NCI-H2107 treated with DMSO at 0.1 percent for 48 hours (cell line): ENCODE measurements around the gene CPT1C.

Source experiments
- DNase-seq: peaks from one replicate; lab custom pipeline; 2025; ENCODE audit not compliant: unreplicated experiment; lab: John Stamatoyannopoulos, UW

CPT1C gene

DNA sequence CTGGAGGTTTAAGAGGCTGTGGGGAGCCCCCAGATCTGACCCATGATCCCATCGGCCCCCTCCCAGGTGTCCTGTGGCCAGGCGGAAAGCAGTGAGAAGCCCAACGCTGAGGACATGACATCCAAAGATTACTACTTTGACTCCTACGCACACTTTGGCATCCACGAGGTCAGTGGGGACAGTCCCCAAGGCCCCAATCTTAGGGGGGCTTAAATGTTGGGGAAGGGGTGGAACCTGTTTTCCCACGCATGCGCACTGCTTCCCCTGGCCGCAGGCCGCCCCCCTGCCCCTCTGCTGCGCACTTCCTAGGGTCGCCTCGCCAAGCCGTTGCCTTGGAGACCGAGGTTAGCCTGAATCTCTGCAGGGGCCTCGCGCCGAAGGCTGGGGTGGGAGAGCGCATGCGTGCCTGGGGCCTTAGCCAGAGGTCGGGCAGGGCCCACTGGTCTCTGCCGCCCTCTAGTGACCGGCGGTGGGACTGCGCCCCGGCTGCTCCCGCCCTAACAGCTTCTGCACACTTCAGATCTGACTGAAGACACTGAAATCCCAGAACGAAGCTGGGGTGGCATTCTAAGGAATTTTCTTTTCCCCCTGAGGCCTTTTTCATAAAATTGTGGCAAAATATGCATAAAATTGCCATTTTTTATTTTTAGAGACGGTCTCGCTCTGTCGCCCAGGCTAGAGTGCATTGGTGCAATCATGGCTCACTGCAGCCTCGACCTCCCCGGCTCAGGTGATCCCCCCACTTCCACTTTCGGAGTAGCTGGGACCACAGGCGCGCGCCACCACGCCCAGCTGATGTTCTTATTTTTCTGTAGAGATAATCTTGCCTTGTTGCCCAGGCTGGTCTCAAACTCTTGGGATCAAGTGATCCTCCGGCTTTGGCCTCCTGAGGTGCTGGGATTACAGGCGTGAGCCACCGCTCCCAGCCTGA is 10.2 kb upstream of the CPT1C start:
- DNase-seq = peak; percentile 83

DNA sequence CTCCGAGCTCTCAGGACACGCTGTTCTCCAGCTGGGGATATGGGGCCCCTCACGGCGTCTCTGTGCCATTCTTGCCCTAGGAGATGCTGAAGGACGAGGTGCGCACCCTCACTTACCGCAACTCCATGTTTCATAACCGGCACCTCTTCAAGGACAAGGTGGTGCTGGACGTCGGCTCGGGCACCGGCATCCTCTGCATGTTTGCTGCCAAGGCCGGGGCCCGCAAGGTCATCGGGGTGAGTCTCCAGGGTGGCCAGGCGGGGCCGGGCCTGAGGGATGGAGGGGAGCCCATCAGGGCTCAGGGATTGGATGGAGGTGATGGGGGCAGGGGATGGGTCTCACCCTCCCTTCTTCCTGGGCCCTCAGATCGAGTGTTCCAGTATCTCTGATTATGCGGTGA is 9.1 kb upstream of the CPT1C start:
- no peak for DNase-seq

DNA sequence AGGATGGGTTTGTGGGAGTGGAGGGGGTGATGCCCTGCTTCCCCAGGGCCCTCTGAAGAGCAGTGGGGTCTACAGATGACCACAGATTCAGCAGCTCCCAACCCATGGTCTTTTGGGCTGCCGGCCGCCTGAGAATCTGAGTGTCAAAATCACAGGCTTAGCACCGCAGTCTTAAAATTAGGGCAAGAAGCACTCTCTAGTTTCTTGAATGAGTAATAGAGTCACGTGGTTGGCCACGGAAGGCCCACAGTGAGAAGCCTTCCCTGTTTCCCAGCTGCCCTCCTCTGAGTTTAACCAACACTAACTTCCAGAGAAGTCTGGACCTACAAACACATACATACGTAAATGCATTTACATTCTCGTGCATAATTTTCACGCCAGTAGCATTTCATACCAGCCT is 8.6 kb upstream of the CPT1C start:
- no peak for DNase-seq

DNA sequence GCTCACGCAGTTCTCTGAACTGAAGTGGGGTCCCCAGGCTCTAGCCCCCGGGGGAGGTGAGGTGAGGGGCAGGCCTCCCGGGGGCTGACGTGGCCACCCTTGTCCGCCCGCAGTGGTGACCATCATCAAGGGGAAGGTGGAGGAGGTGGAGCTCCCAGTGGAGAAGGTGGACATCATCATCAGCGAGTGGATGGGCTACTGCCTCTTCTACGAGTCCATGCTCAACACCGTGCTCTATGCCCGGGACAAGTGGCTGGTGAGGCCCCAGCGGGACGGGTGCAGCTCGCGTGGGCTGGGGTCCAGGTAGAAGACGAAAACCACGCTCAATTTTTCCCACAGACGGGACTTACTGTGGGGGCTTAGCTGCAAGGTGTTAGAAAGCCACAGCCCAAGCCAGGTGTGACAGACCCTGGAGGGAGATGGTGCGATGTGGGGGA is 7.1 kb upstream of the CPT1C start:
- no peak for DNase-seq

DNA sequence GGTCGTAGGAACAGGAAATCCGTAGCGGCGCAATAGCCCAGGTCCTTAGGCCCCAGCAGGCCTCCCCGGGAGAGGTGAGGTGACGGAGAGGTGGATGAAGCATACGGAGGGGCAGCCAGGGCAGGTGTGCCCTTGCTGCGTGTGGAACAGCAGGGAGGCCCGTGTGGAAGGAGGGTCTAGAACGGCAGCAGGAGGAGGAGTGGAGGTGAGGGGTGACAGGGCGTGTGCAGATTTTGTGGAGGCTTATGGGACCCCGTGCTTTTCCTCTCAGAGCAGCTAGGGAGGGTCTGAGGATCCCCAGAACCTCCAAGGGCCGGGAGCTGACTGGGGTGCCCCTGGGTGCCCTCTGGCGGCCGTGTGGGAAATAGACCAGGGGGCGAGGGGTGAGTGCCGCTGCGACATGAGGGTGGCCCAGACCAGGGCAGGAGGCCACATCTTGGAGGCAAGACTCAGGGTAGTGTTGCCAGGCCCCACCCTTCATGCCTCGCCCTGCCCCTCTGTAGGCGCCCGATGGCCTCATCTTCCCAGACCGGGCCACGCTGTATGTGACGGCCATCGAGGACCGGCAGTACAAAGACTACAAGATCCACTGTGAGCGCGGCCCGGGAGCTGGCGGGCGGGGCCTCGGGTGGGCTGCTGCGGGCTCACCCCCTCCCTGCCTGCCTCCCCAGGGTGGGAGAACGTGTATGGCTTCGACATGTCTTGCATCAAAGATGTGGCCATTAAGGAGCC is 6.5 kb upstream of the CPT1C start:
- DNase-seq = no peak

DNA sequence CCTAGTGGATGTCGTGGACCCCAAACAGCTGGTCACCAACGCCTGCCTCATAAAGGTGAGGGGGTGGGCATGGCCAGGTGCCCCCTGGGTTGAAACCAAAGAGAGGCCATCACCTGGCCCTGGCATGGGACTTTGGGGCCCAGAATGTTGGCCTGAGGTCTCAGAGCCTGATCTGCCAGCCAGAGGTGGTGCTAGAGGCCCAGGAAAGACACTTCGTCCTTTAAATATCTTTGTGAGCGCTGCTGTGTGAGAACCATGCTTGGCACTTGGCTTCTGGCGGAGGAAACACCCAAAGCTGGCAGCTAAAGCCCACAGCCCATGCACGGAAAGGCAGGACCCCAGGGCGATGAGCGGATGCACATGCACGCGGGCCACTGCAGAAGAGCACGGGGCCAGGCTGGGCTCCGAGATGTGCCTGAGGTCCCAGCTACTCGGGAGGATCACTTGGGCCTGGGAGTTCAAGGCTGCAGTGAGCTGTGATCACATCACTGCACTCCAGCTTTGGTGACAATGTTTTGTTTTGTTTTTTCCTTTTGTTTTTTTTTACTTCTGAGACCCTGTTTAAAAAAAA is 5.8 kb upstream of the CPT1C start:
- no peak for DNase-seq

DNA sequence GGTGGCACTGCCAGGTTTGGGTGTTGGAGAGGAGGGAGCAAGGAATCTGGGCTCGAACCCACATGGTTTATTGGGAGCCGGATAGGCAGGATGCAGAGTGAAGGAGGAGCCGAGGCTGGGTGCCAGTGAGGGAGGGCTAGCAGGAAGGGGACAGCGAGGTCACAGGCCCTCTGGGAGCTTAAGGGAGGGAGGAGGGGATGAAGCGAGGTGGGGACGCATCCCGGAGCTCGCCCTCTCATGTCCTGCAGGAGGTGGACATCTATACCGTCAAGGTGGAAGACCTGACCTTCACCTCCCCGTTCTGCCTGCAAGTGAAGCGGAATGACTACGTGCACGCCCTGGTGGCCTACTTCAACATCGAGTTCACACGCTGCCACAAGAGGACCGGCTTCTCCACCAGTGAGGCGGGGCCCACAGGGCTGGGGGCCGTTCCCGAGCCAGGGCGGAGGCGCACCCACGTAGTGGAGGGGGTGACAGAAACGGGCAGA is 5.0 kb upstream of the CPT1C start:
- DNase-seq = no peak

DNA sequence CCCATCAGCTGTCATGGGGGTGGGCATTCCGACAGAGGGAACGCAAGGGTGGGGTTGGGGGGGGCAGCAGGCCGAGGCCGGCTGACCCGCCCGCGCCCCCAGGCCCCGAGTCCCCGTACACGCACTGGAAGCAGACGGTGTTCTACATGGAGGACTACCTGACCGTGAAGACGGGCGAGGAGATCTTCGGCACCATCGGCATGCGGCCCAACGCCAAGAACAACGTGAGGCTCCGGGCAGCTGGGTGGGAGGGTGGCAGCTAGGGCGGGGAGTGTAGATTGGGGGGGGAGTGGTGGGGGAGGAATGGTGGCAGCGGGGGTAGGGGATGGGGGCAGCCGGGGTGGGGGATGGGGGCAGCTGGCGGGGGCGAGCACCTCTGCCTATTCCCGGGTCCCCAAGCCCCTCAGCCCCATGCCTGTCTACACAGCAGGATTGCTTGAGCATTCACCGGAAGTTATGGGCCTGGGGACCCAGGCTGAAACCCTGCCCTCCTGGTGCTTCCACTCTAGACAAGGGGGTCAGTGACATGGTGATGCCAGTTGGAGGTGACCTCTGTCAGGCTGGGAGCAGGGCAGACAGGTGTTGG is 4.3 kb upstream of the CPT1C start:
- DNase-seq = no peak

DNA sequence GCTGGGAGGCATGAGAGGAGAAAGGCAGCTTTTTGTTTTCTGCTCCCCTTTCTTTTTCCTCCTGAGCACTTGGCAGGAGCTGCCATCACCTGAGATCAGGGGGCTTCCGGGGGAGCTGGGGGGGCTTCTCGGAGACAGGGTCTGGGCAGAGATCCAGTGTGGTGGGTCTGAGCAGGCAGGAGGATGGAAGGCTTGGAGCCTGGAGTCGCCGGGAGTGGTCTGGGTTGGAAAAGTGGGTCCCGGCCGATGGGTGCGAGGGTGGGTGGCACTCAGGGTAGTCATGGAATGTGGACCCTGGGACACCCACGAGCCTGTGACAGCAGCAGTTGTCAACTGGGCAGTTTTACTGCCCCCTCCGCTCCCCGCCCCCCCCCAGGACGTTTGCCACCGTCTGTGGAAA is 3.8 kb upstream of the CPT1C start:
- no peak for DNase-seq

DNA sequence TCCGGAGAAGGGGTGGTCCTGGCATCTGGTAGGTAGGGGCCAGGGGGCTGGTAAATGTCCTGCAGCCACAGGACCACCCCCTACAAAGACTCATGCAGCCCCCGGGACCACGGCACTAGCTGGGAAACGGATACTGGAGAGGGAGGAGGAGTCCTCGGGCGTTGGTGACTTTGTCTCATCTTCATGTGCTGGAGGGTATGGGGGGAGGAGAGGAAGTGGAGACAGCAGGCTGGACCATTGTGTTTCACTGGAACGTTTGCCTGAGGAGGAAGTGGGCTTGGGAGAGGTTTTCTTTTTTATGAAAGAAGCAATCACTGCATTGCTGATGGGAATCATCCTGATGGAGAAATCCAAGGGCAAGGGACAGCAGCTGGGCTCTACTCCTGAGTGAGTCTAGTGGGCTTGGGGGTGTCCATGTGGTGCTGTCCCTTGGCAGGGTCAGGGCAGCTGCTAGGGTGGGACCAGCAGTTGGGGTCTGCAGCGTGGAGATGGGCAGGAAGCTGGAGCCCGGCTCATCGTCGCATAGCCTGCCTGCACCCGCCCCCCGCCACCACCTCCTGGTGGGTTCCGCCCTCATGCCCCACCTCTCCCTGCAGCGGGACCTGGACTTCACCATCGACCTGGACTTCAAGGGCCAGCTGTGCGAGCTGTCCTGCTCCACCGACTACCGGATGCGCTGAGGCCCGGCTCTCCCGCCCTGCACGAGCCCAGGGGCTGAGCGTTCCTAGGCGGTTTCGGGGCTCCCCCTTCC is 3.2 kb upstream of the CPT1C start:
- no peak for DNase-seq

DNA sequence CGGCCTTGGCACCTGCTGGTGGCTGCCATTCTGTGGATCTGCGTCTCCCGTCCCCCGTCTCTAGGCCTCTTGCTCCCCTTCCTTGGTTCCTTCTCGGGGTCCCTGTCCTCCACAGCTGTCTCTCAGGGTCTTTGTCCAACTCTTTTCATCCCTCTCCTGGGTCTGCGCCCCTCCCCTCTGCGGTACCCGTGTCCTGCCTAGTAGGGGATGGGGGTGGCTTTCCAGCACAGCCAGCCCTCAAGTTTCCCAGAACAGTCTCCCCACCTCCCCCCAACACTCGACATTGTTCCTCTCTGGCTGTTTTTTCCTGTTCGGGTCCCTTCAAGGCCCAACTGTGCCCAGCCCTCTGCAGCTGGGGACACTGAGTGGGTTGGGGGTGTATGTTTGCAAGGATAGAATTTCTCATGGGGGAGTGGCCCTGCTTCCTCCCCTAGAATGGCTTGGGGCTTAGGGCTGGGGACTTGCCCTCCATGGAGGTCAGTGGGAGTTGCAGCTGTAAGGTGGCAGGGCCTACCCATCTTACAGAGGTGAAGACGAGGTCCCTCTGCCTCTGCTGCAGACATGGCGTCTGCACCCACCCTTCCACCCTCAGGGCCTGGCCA is 2.3 kb upstream of the CPT1C start:
- DNase-seq = no peak

DNA sequence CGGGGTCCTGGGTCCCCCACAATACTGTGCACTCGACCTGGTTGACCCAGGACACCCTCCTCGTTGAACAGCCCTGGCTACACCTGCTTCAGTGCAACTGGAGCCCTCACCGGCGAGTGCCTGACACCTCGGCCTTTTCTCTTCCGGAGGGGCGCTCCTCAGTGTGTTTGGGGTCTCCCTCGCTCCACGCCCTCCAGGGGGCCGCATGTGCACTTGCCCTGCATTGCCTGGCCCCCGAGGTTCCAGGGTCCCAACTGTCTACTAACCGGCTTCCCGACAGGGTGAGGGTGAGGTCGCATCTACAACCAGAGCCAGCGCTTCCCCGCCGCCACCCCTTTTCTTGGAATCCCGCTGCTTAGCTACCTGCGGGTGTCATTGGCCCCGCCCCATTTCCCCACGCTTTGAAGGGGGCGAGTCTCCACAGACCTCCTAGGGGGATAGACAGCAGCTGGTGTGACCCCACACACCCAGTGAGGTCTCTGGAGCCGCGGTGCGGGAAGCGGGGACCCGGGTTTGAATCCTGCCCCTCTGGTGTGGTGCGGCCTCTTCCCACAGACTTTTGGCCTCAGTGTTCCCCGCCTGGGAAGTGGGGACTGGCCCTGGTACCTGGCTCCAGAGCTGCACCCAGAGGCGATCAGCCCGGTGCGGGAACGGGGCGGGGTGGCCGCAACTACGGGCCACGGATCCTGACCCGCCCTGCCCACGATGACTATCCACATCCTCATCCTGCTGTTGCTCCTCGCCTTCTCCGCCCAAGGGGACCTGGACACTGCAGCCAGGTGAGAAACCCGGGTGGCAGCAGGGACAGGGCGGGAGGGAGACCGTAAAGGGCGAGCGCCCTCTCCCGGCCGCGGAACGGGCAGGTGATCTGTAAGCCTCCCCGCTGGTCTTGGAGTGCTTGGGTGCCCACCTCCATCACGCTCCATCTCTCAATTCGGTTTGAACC is 1.5 kb upstream of the CPT1C start, which contains the start of gene ADM5:
ADM5 (plus strand) TSS at position 462 of the 946 bp plus-strand sequence; CDS start at position 706, 244 bp downstream.
- DNase-seq = peak; percentile 42

DNA sequence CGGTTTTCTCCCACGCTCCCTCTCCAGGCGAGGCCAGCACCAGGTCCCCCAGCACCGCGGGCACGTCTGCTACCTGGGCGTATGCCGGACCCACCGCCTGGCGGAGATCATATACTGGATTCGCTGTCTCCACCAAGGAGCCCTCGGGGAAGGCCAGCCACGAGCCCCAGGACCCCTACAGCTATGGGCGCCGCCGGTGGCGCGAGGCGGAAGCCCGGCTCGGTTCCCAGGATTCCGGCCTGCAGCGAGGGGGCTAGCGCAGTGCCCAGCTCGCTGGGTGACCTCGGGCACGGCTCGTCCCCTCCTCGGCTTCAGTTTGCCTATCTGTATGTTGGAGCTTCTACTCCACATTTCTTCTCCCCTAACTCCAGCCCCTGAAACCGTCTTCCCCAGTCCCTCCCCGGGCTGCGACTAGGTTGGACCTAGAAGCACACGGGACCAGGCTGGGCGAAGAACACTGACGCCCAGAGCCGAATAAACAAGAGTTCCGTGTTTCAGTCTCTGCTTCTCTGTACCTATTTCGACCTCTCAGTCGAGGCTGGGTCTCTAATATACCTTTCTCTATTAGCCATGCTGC is 749 bp upstream of the CPT1C start:
- peak; percentile 25 for DNase-seq

DNA sequence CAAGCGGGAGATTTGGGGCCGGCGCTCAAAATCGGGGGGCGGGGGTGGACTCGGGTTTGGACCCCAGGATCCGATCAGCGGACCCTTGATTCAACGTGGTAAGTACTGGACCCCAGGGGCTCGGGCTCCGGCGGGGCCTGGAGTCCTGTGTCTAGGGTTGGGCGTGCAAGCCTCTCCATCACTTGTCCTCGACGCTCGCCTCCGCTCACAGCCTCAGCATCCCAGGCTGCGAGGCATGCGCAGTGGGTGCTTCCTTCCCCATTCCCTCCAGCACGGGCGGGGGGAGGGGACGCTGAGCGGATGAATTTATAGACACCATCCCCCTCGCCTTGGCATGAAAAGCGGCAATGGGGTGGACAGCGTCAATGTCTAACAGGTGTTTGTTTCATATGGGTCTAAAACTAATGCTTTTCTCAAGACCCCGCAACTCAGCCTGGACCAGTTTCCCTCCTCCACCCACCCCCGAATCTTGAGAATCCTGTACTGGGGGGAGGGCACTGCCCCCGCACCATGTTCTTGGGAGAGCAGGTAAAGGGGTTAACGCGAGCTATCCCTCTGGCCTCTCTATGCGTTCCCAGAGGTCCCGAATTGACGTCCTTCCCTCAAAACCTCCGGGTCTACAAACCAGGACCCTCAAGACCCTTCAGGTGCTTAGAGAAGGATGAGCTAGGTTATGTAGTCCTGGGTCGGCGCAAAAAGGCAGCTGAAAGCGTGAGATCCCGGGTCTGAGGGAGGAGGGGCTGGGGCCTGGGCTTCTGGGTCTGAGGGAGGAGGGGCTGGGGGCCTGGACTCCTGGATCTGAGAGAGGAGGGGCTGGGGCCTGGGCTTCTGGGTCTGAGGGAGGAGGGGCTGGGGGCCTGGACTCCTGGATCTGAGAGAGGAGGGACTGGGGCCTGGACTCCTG is 579 bp downstream of the CPT1C start:
- DNase-seq = peak; percentile 57

DNA sequence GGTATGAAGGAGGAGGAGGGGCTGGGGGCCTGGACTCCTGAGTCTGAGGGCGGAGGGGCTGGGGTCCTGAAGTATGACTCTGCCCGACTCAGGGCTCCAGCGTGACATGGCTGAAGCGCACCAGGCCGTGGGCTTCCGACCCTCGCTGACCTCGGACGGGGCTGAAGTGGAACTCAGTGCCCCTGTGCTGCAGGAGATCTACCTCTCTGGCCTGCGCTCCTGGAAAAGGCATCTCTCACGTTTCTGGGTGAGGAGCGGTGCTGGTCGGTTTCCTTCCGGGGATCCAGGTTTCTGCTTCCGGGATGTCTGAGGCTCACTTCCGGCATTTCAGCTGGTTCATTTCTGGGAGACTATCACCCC is 1.2 kb downstream of the CPT1C start:
- no peak for DNase-seq

DNA sequence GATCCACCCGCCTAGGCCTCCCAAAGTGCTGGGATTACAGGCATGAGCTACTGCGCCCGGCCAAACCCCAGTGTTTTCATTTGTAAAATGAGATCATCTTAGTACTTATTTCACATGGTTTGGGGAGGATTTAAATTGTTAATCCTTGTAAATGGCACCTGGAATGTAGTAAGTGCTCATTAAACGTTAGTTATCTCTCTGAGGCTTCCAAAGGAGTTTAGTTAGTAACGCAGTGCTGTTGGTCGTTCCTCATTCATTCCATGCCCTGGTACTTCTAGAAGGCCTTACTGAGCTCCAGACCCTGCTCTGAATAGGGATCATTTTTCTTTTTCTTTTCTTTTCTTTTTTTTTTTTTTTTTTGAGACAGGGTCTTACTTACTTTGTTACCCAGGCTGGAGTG is 5.2 kb downstream of the CPT1C start:
- DNase-seq = no peak

DNA sequence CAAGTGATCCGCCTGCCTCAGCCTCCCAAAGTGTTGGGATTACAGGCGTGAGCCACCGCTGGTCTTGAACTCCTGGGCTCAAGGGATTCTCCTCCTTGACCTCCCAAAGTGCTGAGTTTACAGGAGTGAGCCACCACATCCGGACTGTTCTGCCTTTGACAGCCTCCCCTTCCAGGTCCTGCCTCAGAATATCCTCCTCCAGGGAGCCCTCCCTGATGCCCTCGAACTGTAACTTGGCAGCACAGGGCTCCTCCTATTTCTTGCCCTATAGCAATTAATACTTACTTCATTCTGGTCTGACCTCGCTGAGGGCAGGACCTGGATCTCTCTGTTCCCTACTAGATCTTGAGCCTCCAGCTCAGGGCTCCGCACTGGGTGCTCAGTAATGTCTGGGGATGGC is 5.9 kb downstream of the CPT1C start:
- DNase-seq = no peak

DNA sequence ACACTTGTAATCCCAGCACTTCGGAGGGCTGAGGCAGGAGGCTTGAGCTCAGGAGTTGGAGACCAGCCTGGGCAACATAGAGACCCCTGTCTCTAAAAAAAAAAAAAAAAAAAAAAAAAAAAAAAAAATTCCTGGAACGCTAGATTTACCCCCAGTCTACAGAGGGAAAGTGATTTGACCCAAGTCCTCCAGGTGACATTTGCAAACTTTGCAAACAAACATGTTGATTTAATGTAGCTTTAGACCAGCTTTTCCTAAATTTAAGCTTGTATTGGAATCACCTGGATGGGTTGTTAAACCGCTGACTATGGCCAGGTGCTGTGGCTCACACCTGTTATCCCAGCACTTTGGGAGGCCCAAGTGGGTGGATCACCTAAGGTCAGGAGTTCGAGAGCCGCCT is 8.4 kb downstream of the CPT1C start:
- DNase-seq = no peak
